BLaER1 (cell line): ENCODE measurements around the gene UBALD2.
"Not testable (repeated sequence)": the region's sequence is repeated elsewhere in the genome, so short reads cannot be mapped to it uniquely, and the experiment has no call there.

ENCODE experiments used
- H3K27ac ChIP-seq: shearing (Covaris generic); formaldehyde crosslinking; 2 replicates; pipeline ENCODE4 v1.8.1; 2022
- H3K27me3 ChIP-seq: shearing (Covaris generic); formaldehyde crosslinking; 2 replicates; pipeline ENCODE4 v1.8.1; 2022
- H3K36me3 ChIP-seq: shearing (Covaris generic); formaldehyde crosslinking; 2 replicates; pipeline ENCODE4 v1.8.1; 2022
- H3K4me1 ChIP-seq: shearing (Covaris generic); formaldehyde crosslinking; 2 replicates; pipeline ENCODE4 v1.8.1; 2022
- H3K4me2 ChIP-seq: shearing (Covaris generic); formaldehyde crosslinking; 2 replicates; pipeline ENCODE4 v1.8.1; 2022
- H3K4me3 ChIP-seq: shearing (Covaris generic); formaldehyde crosslinking; 2 replicates; pipeline ENCODE4 v1.8.1; 2022
- H3K9ac ChIP-seq: shearing (Covaris generic); formaldehyde crosslinking; 2 replicates; pipeline ENCODE4 v1.8.1; 2022
- H3K9me3 ChIP-seq: shearing (Covaris generic); formaldehyde crosslinking; 2 replicates; pipeline ENCODE4 v1.8.1; 2022
- H4K20me1 ChIP-seq: shearing (Covaris generic); formaldehyde crosslinking; 2 replicates; pipeline ENCODE4 v1.8.1; 2022
- Cebpa-rat ChIP-seq: shearing (Covaris generic); IDR thresholded peaks from 2 replicates; pipeline ENCODE4 v1.8.1; 2022

Gene UBALD2

DNA sequence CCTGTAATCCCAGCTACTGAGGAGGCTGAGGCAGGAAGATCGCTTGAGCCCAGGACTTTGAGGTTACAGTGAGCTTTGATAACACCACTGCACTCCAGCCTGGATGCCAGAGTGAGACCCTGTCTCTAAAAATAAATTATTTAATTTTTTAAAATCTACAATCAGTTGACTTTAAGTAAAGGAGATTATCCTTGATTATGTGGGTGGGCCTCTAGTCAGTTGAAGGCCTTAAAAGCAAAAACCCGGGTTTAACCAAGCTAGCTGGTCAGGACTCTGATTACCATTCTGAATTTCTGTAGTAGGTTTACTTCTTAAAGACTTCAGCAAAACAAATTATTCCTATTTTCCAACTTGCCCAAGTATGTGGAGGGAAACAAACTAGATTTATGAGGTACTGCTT lies 29.3 kb upstream of the UBALD2 start:
- Histone ChIP-seq H3K4me3 (no peak overlapping the region), H3K4me2 (no peak overlapping the region), H3K27me3 (peaks cover 38% of the 10 kb centered on the region), H3K36me3 (no peaks in the 10 kb centered on the region), H3K4me1 (peaks cover 3% of the 10 kb centered on the region), H4K20me1 (peaks cover 5% of the 10 kb centered on the region), H3K9me3 (no peaks in the 10 kb centered on the region), H3K27ac (no peak overlapping the region), H3K9ac (no peak overlapping the region)
- no peak for TF ChIP-seq Cebpa-rat

DNA sequence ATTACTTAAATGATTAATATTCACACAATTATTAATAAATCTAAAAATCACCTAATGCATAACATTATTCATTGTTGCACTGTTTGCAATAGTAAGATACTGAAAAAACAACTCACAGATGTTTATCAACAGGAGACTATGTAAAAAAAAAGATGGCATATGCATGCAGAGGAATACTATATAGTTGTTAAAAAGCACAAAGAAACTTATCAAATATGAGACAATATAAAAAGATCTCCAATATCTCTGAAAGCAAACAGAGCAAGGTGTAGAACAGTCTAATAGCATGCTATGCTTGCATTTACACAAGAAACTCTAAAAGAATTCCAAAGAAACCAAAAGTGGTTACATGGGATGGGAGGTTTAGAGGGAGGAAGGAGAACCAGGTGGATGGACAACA lies 28.5 kb upstream of the UBALD2 start:
- H3K27ac ChIP-seq, result no peak overlapping the region
- H3K4me2 ChIP-seq, result no peak overlapping the region
- H3K9ac ChIP-seq, result no peak overlapping the region
- H3K4me1 ChIP-seq, result peaks cover 7% of the 10 kb centered on the region
- no peaks in the 10 kb centered on the region for H3K36me3 ChIP-seq
- no peaks in the 10 kb centered on the region for H3K9me3 ChIP-seq
- TF ChIP-seq Cebpa-rat, result no peak
- peaks cover 5% of the 10 kb centered on the region for H4K20me1 ChIP-seq
- peaks cover 46% of the 10 kb centered on the region for H3K27me3 ChIP-seq
- H3K4me3 ChIP-seq, result no peak overlapping the region

DNA sequence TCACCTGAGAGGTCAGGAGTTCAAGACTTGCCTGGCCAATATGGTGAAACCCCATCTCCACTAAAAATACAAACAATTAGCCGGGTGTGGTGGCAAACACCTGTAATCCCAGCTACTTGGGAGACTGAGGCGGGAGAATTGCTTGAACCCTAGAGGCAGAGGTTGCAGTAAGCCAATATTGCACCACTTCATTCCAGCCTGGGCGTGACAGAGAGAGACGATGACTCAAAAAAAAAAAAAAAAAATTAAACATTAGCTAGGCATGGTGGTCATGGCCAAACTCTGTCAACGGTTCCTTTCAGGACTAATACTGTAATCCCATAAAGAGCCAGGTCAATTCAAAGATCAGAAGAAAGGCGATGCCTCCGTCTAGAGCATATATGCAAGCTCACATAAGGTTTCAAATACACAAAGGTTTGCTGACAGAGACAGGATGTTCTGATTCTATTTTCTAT lies 27.3 kb upstream of the UBALD2 start:
- H3K27ac ChIP-seq, result no peak overlapping the region
- H3K9ac ChIP-seq, result no peak overlapping the region
- peaks cover 58% of the 10 kb centered on the region for H3K27me3 ChIP-seq
- H3K4me2 ChIP-seq, result no peak overlapping the region
- no peak overlapping the region for H3K4me3 ChIP-seq
- H4K20me1 ChIP-seq, result peaks cover 5% of the 10 kb centered on the region
- TF ChIP-seq Cebpa-rat, result no peak
- H3K9me3 ChIP-seq, result no peaks in the 10 kb centered on the region
- H3K36me3 ChIP-seq, result no peaks in the 10 kb centered on the region
- H3K4me1 ChIP-seq, result peaks cover 7% of the 10 kb centered on the region

DNA sequence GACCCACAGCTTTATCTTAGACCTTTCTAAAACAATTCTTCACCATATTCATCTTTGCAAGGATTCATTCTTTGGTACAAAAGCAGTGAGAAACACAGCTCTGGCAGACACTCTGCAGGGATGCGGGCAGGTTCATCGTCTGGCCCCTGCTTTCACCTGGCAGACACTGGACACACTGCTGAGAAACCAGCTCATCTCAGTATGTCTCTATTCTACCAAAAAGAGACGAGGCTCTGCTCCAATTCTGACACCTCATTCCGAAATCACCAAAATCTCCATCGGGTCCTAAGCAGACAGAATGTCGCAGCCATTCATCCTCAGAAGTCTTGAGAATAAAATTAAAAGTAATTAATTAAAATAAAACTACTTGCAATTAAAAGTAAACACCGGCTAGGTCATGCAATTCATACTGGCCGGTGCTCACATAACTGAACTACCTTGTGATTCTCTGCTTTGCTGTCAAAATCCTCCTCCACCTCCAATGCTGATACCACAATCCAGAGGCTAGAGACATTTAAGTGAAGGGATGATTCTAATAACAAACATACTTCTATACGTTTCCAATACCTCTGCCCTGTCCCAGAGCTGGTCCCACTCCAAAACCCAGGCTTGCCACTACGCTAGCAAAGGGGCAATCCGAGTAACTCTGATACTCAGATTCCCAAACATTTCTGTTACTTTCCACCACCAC lies 26.2 kb upstream of the UBALD2 start:
- no peak overlapping the region for H3K4me2 ChIP-seq

DNA sequence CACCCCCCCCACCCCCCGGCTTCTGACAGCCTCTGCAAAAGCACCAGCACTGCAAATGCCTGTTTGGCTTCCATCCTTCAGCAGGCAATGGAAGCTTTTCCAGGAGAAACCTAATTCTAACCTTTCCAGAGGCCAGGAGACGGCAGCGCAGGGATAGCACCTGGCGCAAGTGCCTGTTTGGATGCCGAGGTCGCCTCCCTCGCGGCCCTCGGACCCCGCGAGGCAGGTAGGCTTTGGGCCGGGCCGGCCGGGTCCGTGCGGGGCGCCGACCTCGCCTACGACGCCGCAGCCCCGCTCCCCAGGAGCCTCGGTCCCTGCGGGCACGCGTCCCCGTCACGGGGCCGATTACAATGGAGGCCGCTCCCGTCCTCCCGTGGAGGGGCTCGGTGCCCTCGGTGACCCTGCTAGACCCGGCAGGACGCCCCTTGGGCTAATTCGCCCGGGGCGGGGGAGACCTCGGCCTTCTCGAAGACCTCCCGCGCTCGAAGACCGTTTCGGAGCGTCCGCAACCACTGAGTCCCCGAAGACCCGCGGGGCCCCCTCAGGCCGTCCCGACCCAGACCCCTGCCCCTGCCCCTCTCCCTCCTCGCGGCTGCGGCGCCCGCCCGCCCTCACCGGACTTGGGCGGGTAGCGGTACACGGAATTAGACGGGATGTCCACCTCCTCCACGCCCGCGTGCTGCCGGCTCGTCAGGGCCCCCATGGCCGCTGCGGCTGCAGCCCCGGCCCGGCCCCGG lies 25.4 kb upstream of the UBALD2 start:
- Histone ChIP-seq H3K9me3 (no peaks in the 10 kb centered on the region), H3K27me3 (peaks cover 65% of the 10 kb centered on the region), H3K4me2 (peak overlapping the region; percentile 94; the same call in 1 of the 2 replicates), H3K9ac (no peak overlapping the region), H3K27ac (no peak overlapping the region), H3K4me3 (peak overlapping the region; percentile 66; the same call in 1 of the 2 replicates), H4K20me1 (peaks cover 5% of the 10 kb centered on the region), H3K4me1 (peaks cover 25% of the 10 kb centered on the region), H3K36me3 (no peaks in the 10 kb centered on the region)
- no peak for TF ChIP-seq Cebpa-rat

More for the DNA sequence above, 26.2 kb upstream of the UBALD2 start:
- Histone ChIP-seq H3K4me3 (no peak overlapping the region), H3K27ac (no peak overlapping the region), H3K36me3 (no peaks in the 10 kb centered on the region), H3K4me1 (peaks cover 18% of the 10 kb centered on the region), H4K20me1 (peaks cover 5% of the 10 kb centered on the region), H3K27me3 (peaks cover 65% of the 10 kb centered on the region), H3K9ac (no peak overlapping the region), H3K9me3 (no peaks in the 10 kb centered on the region)
- no peak for TF ChIP-seq Cebpa-rat

DNA sequence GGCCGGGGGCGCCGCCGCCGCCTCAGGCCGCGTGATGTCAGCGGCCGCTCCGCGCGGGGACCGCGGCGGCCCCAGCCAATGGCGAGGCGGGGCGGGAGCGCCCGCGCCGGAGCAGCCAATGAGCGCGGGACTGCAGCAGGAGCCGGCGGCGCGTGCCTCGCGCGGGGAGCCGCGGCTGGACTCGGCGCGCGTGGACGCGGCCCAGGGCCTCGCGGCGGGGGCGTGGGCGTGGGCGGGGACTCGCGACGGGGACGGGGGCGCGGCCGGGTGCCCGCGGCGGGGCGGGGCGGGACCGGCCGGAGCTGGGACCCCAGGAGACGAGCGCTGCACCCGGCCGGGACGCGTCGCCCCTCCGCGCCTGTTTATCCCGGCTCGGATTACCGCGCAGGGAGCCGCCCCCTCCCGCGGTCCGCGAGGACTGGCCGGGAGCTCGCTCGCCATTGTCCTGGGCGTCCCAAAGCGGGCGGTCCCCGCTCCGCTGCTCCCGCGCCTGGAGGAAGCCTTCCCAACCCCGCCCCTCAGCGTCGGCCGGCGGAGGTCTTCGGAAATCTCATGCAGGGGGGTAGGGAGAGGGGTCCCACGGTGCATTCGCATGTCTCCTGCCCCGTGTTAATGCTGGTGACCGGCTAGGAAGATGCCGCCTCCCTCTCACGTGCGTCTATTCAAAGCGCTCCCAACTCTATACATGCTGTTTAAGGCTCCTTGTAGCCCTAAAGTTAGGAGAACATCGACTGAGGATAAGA lies 24.5 kb upstream of the UBALD2 start, which contains the start of gene RNF157:
TSS of gene RNF157 (minus strand) at position 33 of the 743 bp plus-strand sequence. CDS start 253 bp downstream, outside the sequence.
- H3K9ac ChIP-seq, result peak within 1 kb of the TSS; percentile 46; the same call in 1 of the 2 replicates
- H3K4me3 ChIP-seq, result peak within 1 kb of the TSS; percentile 66
- H3K4me2 ChIP-seq, result peak within 1 kb of the TSS; percentile 94

DNA sequence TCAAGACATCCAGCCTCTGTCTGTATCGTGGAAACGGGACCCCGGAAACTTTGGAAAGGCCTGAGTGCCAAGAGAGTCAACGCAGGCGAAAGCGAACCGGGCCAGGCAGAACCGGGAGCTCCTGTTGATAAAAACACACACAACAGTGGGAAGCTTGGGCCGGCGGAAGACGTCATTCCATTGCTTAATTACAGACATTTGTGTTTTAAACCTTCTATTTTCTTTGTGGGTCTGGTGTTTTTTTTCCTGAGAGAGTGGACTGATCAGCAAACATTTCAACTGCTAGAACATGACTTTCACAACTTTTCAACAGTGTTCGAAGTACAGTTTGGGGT lies 24.0 kb upstream of the UBALD2 start:
- H3K27ac ChIP-seq, result no peak overlapping the region
- H3K4me1 ChIP-seq, result peaks cover 40% of the 10 kb centered on the region
- peaks cover 65% of the 10 kb centered on the region for H3K27me3 ChIP-seq
- peaks cover 5% of the 10 kb centered on the region for H4K20me1 ChIP-seq
- no peak for TF ChIP-seq Cebpa-rat
- H3K4me3 ChIP-seq, result peak overlapping the region; percentile 66
- H3K4me2 ChIP-seq, result peak overlapping the region; percentile 94
- peak overlapping the region; percentile 46; the same call in 1 of the 2 replicates for H3K9ac ChIP-seq
- no peaks in the 10 kb centered on the region for H3K9me3 ChIP-seq
- H3K36me3 ChIP-seq, result no peaks in the 10 kb centered on the region

More for the DNA sequence above, 24.5 kb upstream of the UBALD2 start, which contains the start of gene RNF157:
- TF ChIP-seq Cebpa-rat, result no peak
- Histone ChIP-seq H3K36me3 (no peaks in the 10 kb centered on the region), H3K9me3 (no peaks in the 10 kb centered on the region), H3K27me3 (peaks cover 65% of the 10 kb centered on the region), H4K20me1 (peaks cover 5% of the 10 kb centered on the region), H3K27ac (no peak within 1 kb of the TSS), H3K4me1 (peaks cover 34% of the 10 kb centered on the region)

DNA sequence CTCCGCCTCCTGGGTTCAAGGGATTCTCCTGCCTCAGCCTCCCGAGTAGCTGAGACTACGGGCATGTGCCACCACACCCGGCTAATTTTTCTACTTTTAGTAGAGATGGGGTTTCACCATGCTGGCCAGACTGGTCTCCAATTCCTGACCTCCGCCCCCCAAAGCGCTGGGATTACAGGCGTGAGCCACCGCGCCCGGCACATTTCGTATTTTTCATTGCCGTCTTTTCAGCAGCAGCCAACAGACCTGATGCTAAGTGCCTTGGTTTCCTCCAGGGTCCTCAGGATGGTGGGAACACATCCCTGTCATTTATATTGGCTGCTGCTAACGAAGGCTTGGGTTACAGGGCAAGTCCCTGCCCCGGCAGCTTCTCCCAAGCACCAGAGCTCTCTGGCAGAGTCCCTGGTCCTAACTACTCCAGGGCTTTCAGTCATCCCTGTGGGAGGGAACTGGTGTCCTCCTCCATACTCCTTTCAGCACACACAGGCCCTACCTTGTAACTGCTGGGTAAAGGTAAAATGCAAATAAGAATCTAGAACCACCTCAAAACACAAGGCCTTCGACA lies 23.4 kb upstream of the UBALD2 start:
- TF ChIP-seq Cebpa-rat, result no peak
- peaks cover 65% of the 10 kb centered on the region for H3K27me3 ChIP-seq
- H3K9me3 ChIP-seq, result no peaks in the 10 kb centered on the region
- no peak overlapping the region for H3K4me2 ChIP-seq
- no peak overlapping the region for H3K4me3 ChIP-seq
- H3K9ac ChIP-seq, result no peak overlapping the region
- H3K27ac ChIP-seq, result no peak overlapping the region
- peaks cover 46% of the 10 kb centered on the region for H3K4me1 ChIP-seq
- H4K20me1 ChIP-seq, result peaks cover 5% of the 10 kb centered on the region
- no peaks in the 10 kb centered on the region for H3K36me3 ChIP-seq

DNA sequence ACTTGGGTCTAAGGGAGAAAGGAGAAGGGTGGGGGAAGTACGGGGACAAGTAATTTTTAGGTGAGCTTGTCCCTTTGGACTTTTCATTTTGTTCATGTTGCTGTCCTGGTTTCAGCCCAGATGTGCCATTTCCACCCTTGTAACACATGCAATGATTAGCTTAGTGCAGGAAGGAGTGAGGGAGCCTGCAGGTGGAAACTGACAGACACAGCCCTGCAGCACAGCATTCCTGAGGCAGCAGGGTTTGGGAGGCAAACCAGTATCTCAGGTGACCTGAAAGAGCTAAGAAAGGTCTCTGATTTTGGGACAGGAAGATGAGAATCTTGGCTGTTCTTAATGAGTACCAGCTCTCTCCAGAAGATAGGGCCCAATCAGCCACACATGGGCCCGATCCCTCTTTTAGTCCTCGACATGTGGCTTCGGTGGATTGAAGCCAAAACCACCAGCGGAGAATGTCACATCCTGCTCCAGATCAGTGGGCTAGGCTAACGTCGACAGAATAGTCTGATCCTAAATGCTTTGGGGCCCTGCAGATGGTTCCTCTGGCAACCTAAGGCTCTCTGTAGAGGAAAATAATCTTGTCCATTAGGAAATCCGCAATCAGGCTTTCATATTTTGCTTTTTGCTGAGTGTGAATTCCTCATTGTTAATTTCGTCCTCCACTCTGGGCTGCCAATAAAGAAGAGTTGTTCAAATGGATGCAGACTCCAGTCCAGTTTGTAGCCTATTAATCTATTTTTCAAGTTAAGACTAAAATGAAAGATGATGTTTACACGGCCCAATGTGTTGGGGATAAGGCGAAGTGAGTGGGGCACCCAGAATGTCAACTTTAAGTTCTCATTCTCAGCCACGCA lies 21.1 kb upstream of the UBALD2 start:
- H3K27ac ChIP-seq, result no peak overlapping the region
- H3K36me3 ChIP-seq, result no peaks in the 10 kb centered on the region
- no peak overlapping the region for H3K4me3 ChIP-seq
- peaks cover 5% of the 10 kb centered on the region for H4K20me1 ChIP-seq
- H3K4me2 ChIP-seq, result peak overlapping the region; percentile 68
- peaks cover 50% of the 10 kb centered on the region for H3K4me1 ChIP-seq
- H3K9ac ChIP-seq, result no peak overlapping the region
- peaks cover 45% of the 10 kb centered on the region for H3K27me3 ChIP-seq
- no peaks in the 10 kb centered on the region for H3K9me3 ChIP-seq
- no peak for TF ChIP-seq Cebpa-rat

DNA sequence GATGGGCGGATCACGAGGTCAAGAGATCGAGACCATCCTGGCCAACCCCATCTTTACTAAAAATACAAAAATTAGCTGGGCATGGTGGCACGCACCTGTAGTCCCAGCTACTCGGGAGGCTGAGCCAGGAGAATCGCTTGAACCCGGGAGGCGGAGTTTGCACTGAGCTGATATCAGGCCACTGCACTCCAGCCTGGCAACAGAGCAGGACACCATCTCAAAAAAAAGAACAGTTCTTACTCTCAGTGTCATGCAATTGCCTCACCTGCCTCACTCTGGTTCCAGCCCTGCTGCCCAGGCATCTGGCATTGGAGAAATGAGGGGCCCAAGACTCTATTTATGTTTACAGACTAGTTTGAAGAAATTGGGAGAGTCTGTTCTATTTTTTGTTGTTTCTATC lies 20.4 kb upstream of the UBALD2 start:
- not testable (repeated sequence) for H3K36me3 ChIP-seq, H4K20me1 ChIP-seq, H3K9me3 ChIP-seq, H3K4me3 ChIP-seq, H3K9ac ChIP-seq, H3K27ac ChIP-seq
- Histone ChIP-seq H3K27me3 (peaks cover 39% of the 10 kb centered on the region), H3K4me1 (peaks cover 50% of the 10 kb centered on the region), H3K4me2 (peak overlapping the region; percentile 68)
